ENCODE data around the gene GGTLC3.
"Not testable (repeated sequence)": the region's sequence is repeated elsewhere in the genome, so short reads cannot be mapped to it uniquely, and the experiment has no call there.

Gene GGTLC3

GRCh38 chr22:18513454-18513853 is 4.5 kb downstream of the GGTLC3 start:
- not testable (repeated sequence) for DNase-seq (ENCODE audit: low read depth)

- not testable (repeated sequence) for DNase-seq (ENCODE audit: low read depth)
Observed at GRCh38 chr22:18512378-18512777, 5.6 kb downstream of the GGTLC3 start.

GRCh38 chr22:18511327-18511726 is 6.6 kb downstream of the GGTLC3 start:
- DNase-seq (ENCODE audit: low read depth): not testable (repeated sequence)

- DNase-seq (ENCODE audit: low read depth): not testable (repeated sequence)
Observed at GRCh38 chr22:18496227-18496626, 21.7 kb downstream of the GGTLC3 start.

Data from amniotic epithelial cell (primary cell).